Stimulated activated CD4-positive, alpha-beta T cell treated with anti-CD3 and anti-CD28 coated beads, Interleukin-12 subunit alpha, Interleukin-12 subunit beta, amount 100 ng/mL, for 4 hours (primary cell): ENCODE results near the gene ATG2A.

ENCODE experiments used
- DNase-seq: peaks from one replicate; pipeline ENCODE4 v3.0.0-alpha.2; 2020

The ATG2A gene

DNA sequence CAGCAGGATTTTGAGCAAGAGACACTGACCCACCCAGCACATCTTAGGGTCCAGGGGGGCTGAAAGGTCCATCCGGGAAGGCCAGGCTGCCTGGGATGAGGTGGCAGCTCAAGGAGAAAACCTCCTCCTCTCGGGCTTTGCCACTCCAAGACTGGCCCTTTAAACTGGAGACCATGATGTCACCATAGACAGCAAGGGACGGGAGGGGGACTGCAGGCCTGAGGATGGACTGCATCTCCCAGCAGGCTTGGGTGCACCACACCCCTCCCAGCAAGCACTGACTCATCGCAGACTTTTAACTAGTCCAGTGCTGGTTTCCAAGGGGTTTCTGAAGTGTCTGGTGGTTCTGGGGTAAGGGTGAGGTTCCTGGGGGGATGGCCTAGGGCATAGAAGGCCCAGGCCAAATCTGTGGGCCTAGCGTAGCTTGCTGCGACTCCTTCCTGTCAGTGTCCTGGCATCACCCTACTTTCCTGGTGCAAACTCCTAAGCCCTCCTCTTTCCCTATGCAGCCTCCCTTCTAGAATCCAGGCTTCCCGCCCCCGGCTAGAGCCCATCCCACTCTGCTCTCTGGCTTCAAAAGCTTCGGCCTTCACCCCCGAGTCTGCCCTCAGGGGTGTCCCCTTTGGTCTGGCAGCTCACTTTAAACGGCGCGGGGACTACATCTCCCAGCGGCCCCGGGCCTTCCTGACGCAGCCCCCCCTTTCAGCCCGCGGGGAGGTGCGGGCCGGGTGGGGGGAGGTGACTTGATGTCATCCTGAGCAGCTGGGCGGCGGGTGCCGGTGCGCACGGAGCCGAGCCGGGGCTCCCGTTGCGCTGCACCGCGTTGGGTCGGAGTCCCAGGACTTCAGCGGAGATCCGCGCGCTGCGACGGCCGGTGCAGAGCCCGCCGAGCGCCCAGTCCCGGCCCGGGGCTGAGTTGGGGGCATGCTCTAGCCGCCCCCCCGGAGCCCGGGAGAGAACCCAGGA is 7.2 kb upstream of the ATG2A start, which contains the start of gene PPP2R5B:
TSS of gene PPP2R5B (plus strand) at position 746 of the 966 bp plus-strand sequence. CDS start 1,046 bp downstream, outside the sequence.
- peak; percentile 86 for DNase-seq

DNA sequence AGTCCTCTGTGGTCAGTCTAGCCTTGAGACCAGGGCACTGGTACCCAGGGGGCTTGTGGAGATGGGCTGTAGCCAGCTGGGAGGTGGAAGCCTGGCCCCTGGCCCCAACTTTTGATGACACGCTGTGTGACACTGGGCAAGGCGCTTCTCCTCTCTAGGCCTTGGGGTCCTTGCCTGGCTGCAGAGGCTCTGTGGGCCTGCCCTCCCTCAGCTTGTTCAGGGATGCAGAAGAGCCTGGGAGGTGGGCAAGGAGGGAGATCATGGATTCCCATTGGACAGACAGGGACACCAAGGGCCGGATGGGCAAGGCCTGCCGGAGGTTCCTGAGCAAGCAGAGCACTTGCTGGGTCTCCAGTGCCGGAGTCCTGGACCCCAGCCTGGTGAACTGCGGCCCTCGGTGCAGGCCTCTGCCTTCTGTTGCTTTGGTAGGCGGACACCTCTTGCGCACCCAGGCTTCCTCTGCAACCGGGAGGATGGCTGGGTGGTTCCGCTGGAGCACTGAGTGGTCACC is 6.2 kb upstream of the ATG2A start:
- DNase-seq = no peak

- DNase-seq = no peak
Observed at GRCh38 chr11:64921384-64921783, 4.4 kb upstream of the ATG2A start.

GRCh38 chr11:64920124-64920523 is 3.1 kb upstream of the ATG2A start:
- DNase-seq = no peak

DNA sequence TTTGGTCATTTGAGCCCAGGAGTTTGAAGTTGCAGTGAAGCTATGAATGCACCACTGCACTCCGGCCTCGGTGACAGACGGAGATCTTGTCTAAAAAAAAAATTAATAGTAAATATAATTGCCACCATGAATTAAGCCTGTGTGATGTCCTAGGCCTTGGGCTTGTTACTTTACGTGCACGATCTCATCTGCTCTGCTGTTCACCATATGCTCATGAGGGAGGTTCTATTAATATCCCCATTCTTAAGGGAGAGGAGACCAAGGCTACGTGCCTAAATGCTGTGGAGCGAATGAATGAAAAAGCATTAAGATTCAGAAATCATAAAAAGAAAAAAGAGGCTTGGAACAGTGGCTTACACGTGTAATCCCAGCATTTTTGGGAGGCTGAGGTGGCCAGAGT is 2.6 kb upstream of the ATG2A start:
- DNase-seq = no peak

GRCh38 chr11:64918017-64918416 is 1.0 kb upstream of the ATG2A start:
- no peak for DNase-seq

DNA sequence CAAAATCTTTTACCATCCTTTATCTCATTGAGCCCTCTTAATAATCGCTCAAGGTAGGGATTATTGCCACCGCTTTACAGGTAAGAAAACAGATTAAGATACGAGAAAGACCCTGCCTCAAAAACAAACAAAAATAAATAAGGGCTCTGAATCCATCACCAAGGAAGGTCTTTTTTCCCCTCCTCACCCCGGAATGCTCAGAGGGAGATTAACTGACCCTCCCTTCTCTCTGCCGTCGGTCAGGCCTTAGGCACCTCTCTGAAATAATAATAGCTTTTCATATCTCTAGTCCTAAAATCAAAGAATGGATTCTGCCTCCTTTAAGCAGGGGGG is 620 bp upstream of the ATG2A start:
- no peak for DNase-seq

DNA sequence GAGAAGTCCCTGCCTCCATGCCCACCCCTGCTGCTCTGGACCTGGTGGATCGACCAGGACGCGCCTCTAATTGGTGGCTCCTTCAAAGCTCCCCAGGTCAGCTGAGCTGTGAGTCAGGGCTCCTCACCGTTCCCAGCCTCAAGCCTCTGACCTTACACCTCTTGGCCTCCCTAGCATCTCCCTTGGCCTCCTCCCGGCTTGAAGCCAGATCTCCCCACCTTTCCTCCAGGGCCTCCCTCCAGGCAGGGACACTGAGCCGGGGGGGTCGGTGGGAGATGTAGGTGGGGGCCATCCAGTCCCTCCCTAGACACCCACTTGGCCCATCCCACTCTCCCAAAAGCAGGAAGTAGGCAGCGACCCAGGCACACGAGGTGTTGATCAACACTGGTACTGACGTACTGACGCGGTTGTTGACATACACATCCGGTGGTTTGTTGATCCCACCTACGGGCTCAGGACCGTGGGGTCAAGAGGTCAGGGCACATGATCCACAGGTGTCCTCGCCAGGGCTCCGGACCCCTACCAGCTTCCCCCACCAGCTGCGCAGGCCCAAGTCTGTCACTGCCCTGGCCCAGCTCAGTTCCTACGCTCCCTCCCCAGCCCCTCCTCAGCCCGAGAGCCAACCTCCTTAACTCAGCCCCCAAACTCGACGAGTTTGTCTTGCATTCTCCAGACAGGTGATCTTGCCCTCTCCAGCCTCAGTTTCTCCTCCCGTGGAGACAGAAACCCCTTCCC is 802 bp downstream of the ATG2A start:
- DNase-seq = no peak

GRCh38 chr11:64915376-64915887 is 1.6 kb downstream of the ATG2A start:
- DNase-seq = no peak

- no peak for DNase-seq
Observed at GRCh38 chr11:64914123-64914522, 2.9 kb downstream of the ATG2A start.

DNA sequence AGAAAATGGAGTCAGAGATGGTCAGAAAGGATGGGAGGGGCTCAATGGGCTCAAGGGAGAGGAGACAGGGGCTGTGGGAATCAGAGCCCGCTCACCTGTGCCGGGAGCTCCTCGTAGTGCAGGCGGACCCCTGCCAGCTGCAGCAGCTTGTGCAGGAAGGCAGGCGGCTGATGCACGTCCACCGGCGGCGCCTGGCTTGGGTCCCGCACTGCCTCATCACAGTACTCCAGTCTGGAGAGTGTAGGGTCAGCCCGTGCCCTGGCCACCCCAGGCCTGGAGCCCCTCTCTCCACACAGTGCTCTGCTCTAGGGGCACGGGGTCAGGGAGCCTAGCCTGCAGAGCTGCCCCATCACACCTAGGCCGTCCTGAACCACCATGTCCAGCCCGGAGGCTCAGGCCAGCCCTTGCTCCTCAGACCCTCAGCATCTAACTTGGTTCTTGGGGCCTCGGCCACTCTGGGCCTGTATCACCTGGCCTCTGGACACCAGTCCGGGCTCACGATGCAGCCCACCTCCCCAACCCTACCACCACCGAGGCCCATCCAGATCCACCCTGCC is 3.8 kb downstream of the ATG2A start:
- no peak for DNase-seq

- no peak for DNase-seq
Observed at GRCh38 chr11:64911689-64912088, 5.3 kb downstream of the ATG2A start.

- DNase-seq = no peak
Observed at GRCh38 chr11:64911142-64911541, 5.9 kb downstream of the ATG2A start.

GRCh38 chr11:64910451-64911093 is 6.4 kb downstream of the ATG2A start:
- DNase-seq = no peak

DNA sequence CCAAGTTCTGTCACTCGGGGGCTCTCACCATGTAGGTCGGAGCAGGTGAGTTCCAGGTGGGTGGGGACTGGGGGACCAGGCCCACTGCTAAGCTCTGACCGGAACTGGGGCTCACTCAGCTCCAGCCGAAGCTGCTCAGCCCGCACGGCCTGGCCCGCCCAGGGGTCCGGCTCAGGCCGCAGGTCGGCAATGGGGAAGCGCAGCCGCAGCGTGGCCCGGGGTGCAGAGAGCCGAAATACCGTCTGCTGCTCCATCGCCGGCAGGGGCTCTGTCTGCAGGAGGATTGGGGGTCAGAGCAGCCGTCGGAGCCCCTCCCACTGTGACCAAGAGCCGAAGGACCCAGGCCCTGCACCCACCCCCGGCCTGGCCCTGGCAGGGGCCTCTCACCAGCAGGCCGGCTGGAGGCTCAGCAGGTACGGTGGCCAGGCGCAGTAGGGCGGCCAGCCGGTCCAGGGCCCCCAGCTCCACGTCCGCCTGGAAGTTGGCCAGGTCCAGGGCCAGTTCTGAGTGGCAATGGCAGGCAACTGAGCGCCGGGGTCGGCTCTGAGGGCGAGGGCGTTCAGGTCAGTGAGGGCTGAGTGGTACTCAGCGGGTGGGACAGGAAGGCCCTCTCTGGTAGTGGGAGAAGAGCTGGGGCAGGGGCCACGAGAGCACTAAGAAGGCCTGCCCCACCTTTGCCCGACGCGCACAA is 7.2 kb downstream of the ATG2A start:
- no peak for DNase-seq

DNA sequence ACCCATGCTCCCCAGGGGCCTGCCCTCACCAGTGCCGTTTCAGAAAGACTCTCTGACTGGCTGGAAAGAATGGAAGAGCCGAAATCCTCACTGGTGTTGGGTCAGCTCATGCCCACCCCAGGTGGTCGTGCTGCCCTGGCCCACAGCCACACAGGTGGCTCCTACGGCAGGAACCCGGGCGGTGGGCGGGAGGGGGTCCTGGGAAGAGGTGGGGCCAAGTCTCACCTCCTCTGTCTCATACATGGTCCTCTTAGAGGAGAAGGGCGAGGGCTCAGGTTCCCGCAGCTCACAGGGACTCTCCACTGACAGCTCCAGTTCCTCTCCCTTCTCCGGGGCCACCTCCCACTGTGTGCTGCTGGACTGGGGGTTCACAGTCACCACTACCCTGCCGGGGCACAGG is 8.2 kb downstream of the ATG2A start:
- DNase-seq = no peak

DNA sequence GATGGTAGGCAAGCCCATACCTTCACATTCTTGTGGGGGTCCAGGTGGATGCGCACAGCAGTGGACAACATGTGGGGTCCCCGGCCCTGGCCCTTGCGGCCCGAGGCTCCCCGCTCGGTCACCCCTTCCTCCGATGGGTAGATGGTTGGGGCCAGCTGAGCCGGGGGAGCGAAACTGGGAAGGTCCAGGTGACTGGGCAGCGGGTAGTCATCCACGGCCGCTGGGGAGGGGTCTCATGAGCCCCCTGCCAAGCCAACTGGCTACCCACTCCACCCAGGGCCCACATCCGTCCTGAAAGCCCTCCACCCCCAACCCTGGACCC is 10.7 kb downstream of the ATG2A start:
- no peak for DNase-seq

DNA sequence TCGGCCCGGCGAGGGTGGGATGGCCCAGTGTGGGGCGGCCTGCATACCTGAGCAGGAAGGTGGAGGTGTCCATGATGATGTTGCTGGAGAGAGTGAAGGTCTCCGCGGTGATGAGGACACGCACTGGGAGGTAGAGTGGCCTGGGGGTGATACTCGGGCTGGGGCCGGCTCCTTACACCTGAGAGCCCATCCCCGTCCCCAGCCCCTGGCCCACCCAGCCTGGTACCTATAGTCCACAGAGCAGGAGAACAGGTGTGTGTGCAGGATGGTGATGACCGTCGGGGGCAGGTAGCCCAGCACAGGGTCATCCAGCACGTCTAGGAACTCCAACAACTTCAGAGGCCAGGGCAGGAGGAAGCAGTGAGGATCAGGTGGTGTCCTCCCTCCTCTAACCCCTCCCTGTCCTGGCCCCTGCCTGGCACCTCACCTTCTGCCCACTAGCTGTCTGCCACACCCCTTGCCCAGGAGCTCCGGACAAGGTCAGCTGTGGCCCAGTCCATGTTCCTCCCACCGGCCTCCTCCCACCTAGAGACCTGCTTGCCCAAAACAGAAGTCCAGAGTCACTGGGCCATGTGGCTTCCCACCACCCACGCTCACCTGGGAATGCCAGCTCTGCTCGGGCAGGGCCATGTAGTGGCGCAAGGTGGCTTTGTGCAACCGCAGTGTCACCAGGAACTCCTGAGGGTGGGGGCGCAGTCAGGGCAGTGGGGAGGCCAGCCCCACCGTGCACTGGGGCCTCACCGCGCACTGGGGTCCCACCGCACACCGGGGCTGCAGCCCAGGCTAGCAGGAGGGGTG is 11.3 kb downstream of the ATG2A start:
- no peak for DNase-seq

- DNase-seq = no peak
Observed at GRCh38 chr11:64903291-64903833, 13.6 kb downstream of the ATG2A start.

GRCh38 chr11:64902102-64902900 is 14.7 kb downstream of the ATG2A start:
- no peak for DNase-seq
